A549 (cell line): ENCODE results near the gene SLC2A2. TPM values are rescaled to one million over a fixed set of nuclear protein-coding genes. Genes with fewer than 3 reads are reported as not detected.

Experiments
- ATAC-seq, 2 experiments: fragments of 200-7000 bp in 1 of 2; fragments of >200 bp in 1 of 2; cut with Nextera tagmentation in 1 of 2; cut with Tn5 transposase in 1 of 2; 3 replicates each; pipeline versions ENCODE4 v1.8.0 to v1.9.1; 2018 to 2020; ENCODE audit warnings: mild to moderate bottlenecking in 1 of 2, moderate library complexity in 1 of 2
- CTCF ChIA-PET: fragments of 300-600 bp; sonication (Branson Sonifier 250); formaldehyde crosslinking; extraction: SDS; loops from one replicate; lab custom pipeline; 2021; ENCODE audit warnings: antibody characterized with exemption, inconsistent platforms; lab: Yijun Ruan, JAX
- POLR2A ChIA-PET: fragments of 350-600 bp; formaldehyde crosslinking; extraction: SDS; loops from one replicate; lab custom pipeline; 2021; ENCODE audit warnings: antibody characterized with exemption, inconsistent platforms; lab: Yijun Ruan, JAX
- DNase-seq, 2 experiments: peaks; one replicate each; pipeline versions ENCODE4 v3.0.0 to v3.0.0-alpha.2; 2011 to 2016; ENCODE audit warnings: low read depth in 1 of 2, low spot score in 1 of 2
- FAIRE-seq: peaks from 2 replicates; lab custom pipeline; 2011; peaks lifted over from hg19 to GRCh38; lab: Jason Lieb, UNC
- H3K27ac ChIP-seq, 2 experiments: fragments of >200 bp; sonication (Bioruptor Twin); formaldehyde crosslinking; 3 replicates each; pipeline ENCODE4 v1.5.1; 2016 to 2017
- H3K4me1 ChIP-seq: fragments of >200 bp; sonication (Bioruptor Twin); formaldehyde crosslinking; 3 replicates; pipeline ENCODE4 v1.6.1; 2016
- H3K4me2 ChIP-seq: fragments of >200 bp; sonication (Bioruptor Twin); formaldehyde crosslinking; 3 replicates; pipeline ENCODE4 v1.6.1; 2016
- H3K4me3 ChIP-seq: fragments of >200 bp; sonication (Bioruptor Twin); formaldehyde crosslinking; 3 replicates; pipeline ENCODE4 v1.5.1; 2016
- H3K9me3 ChIP-seq: fragments of >200 bp; sonication (Bioruptor Twin); formaldehyde crosslinking; 3 replicates; pipeline ENCODE4 v1.6.1; 2016
- CBX8 ChIP-seq: fragments of 200-600 bp; sonication (generic); IDR thresholded peaks from 2 replicates; pipeline ENCODE4 v1.6.1; 2016
- CEBPB ChIP-seq, 2 experiments: fragments of >200 bp in 1 of 2; sonication (Bioruptor Twin) in 1 of 2; formaldehyde crosslinking in 1 of 2; IDR thresholded peaks; 2 replicates each; pipeline ENCODE4 v1.6.1; 2012 to 2016
- CHD2 ChIP-seq: fragments of 150-350 bp; IDR thresholded peaks from 2 replicates; pipeline ENCODE4 v1.6.1; 2014; ENCODE audit warnings: low read length; ENCODE audit not compliant: partially characterized antibody
- FOSB ChIP-seq: fragments of 250-450 bp; sonication (Bioruptor Pico); IDR thresholded peaks from 2 replicates; pipeline ENCODE4 v1.5.0; 2020; ENCODE audit warnings: mild to moderate bottlenecking, moderate library complexity
- FOSL2 ChIP-seq, 2 experiments: fragments of 450-650 bp in 1 of 2; fragments of >200 bp in 1 of 2; sonication (Bioruptor Twin) in 1 of 2; formaldehyde crosslinking; IDR thresholded peaks; 2 replicates each; pipeline versions ENCODE4 v1.5.0 to v1.6.1; 2016 to 2020; ENCODE audit warnings: mild to moderate bottlenecking in 1 of 2, moderate library complexity in 1 of 2
- FOXS1 ChIP-seq: fragments of 250-450 bp; sonication (Bioruptor Pico); IDR thresholded peaks from 2 replicates; pipeline ENCODE4 v1.5.0; 2020; ENCODE audit warnings: mild to moderate bottlenecking, moderate library complexity
- GATA3 ChIP-seq: IDR thresholded peaks from 2 replicates; pipeline ENCODE4 v1.6.1; 2012; ENCODE audit warnings: borderline replicate concordance
- HDAC2 ChIP-seq: fragments of 200-600 bp; sonication (generic); IDR thresholded peaks from 2 replicates; pipeline ENCODE4 v1.6.1; 2016
- HEYL ChIP-seq: fragments of 250-450 bp; sonication (Bioruptor Pico); IDR thresholded peaks from 2 replicates; pipeline ENCODE4 v1.8.0; 2021; ENCODE audit warnings: mild to moderate bottlenecking, moderate library complexity
- HOXA7 ChIP-seq: fragments of 250-450 bp; sonication (Bioruptor Pico); IDR thresholded peaks from 2 replicates; pipeline ENCODE4 v1.5.0; 2020; ENCODE audit warnings: mild to moderate bottlenecking, moderate library complexity
- HOXB13 ChIP-seq: fragments of 250-450 bp; sonication (Bioruptor Pico); IDR thresholded peaks from 2 replicates; pipeline ENCODE4 v1.5.0; 2020; ENCODE audit warnings: low read depth, mild to moderate bottlenecking, moderate library complexity
- JUNB ChIP-seq: fragments of >200 bp; sonication (Bioruptor Twin); formaldehyde crosslinking; IDR thresholded peaks from 2 replicates; pipeline ENCODE4 v1.6.1; 2016
- MAFK ChIP-seq: fragments of 450-650 bp; IDR thresholded peaks from 2 replicates; pipeline ENCODE4 v1.6.1; 2014; ENCODE audit not compliant: partially characterized antibody
- POLR2A ChIP-seq: IDR thresholded peaks from 2 replicates; pipeline ENCODE4 v1.6.1; 2012; ENCODE audit warnings: mild to moderate bottlenecking, low read length
- POLR2AphosphoS2 ChIP-seq: conservative IDR thresholded peaks from 2 replicates; pipeline ENCODE4 v1.6.1; 2012; ENCODE audit warnings: low read length, improper control_type of control experiment, inconsistent platforms
- RCOR1 ChIP-seq: fragments of 150-350 bp; IDR thresholded peaks from 2 replicates; pipeline ENCODE4 v1.6.1; 2014; ENCODE audit warnings: antibody characterized with exemption, low read length, low read depth
- RFX5 ChIP-seq: fragments of 450-650 bp; IDR thresholded peaks from 2 replicates; pipeline ENCODE4 v1.7.1; 2014; ENCODE audit warnings: antibody characterized with exemption, mild to moderate bottlenecking, moderate library complexity
- ZC3H11A ChIP-seq: fragments of 450-650 bp; IDR thresholded peaks from 2 replicates; pipeline ENCODE4 v1.6.1; 2014; ENCODE audit warnings: antibody characterized with exemption, mild to moderate bottlenecking
- ZSCAN20 ChIP-seq: fragments of 250-450 bp; sonication (Bioruptor Pico); IDR thresholded peaks from 2 replicates; pipeline ENCODE4 v1.8.0; 2022; ENCODE audit warnings: mild to moderate bottlenecking, moderate library complexity
- WGBS: methylation state at CpG from one replicate; pipeline ENCODE4 v1.1.6; 2017; ENCODE audit errors: missing lambda C conversion rate; 5-methylcytosine and 5-hydroxymethylcytosine counted together
- polyA minus RNA-seq: library from RNA; depleted of rRNA, polyadenylated mRNA; stranded (reverse); fragments of >200 nt; gene quantifications from 2 replicates; pipeline ENCODE4 v1.2.3, GENCODE V29; 2011; rRNA and poly(A)+ RNA removed
- polyA plus RNA-seq, 4 experiments: library from polyadenylated mRNA; depleted of rRNA in 3 of 4; stranded (reverse); fragments of >200 nt; fragmentation: RNase III in 1 of 4; extraction: RNeasy Plus Mini Kit Qiagen cat#74134 plus additional on column Dnase treatment in 1 of 4; gene quantifications; 2 replicates in 3 of 4; 3 replicates in 1 of 4; pipeline ENCODE4 v1.2.3, GENCODE V29; 2011 to 2017
- TF ChIP-seq, protein P1 (sequence below): fragments of >200 bp; sonication (Bioruptor Twin); formaldehyde crosslinking; IDR thresholded peaks from 3 replicates; pipeline ENCODE4 v1.5.1; 2016
- TF ChIP-seq, protein P2 (sequence below): fragments of 200-600 bp; sonication (generic); IDR thresholded peaks from 2 replicates; pipeline ENCODE4 v1.6.1; 2016; ENCODE audit warnings: antibody characterized with exemption, mild to moderate bottlenecking, moderate library complexity
- TF ChIP-seq, protein P3 (sequence below): fragments of 150-350 bp; IDR thresholded peaks from 2 replicates; pipeline ENCODE4 v1.6.1; 2014; ENCODE audit warnings: low read depth, mild to moderate bottlenecking, low read length
- TF ChIP-seq, protein P4 (sequence below): fragments of 250-450 bp; sonication (Bioruptor Pico); IDR thresholded peaks from 2 replicates; pipeline ENCODE4 v1.5.0; 2020; ENCODE audit warnings: low read depth, mild to moderate bottlenecking, moderate library complexity

SLC2A2 gene
- polyA plus RNA-seq (2011; rRNA removed), result not detected in 2 replicates
- polyA plus RNA-seq (2012; cell fraction: cytosol; rRNA removed), result not detected in 2 replicates
- not detected in 2 replicates for polyA plus RNA-seq (2012; cell fraction: nucleus; rRNA removed)
- not detected in 3 replicates for polyA plus RNA-seq (2017; fragmentation: RNase III; extraction: RNeasy Plus Mini Kit Qiagen cat#74134 plus additional on column Dnase treatment)
- polyA minus RNA-seq, result not detected in 2 replicates

DNA sequence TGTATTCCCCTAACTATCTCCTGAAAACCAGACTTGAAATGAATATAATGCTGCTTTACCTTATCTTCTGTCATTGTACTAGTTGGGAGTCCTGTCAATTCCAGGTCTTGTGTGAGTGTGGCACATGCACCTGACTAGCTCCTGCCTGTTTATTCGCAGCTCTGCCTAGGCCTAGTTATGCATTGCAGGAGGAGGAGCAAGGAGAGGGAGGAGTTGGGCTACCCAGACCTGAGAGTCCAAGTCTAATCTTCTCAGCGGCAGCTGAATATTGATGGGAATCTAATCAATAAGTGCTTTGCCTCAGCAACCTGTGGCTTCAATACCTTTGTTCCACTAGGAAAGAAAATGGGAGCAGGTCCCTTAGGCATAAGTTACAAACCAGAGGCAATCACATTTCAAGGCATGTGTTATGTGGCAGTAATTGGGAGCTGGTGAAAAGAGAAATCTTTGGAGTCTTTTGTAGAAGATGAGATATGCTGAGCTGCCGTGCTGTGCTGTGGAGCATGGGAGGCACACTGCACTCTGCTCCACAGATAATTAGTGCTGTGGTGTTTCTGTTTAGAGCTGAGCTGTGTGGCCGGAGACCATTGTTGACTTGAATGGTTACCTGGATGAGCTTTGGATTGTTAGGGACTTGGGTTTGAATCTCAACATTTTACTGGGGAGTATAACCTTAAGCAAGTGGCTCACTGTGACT is at the start of gene SLC2A2:
Gene SLC2A2, minus strand, starts transcription at position 124 of the 697 bp plus-strand sequence. Its CDS starts 50 bp downstream, at position 74.
- TF ChIP-seq ZC3H11A (no peak), CBX8 (no peak), RCOR1 (no peak), HOXA7 (CRISPR knock-in tag) (no peak)
- no peak within 1 kb of the TSS for H3K4me3 ChIP-seq
- no peak within 1 kb of the TSS for H3K4me2 ChIP-seq
- no peaks in the 10 kb centered on the region for H3K9me3 ChIP-seq
- FAIRE-seq (no peak), DNase-seq (no peak), ATAC-seq (no peak)
- ChIA-PET POLR2A (no interaction called here), CTCF (interaction anchor here (0.6 to 1.6 kb wide), 2 partner anchors 10 to 12 kb away, joined by 3 to 5 read pairs; no protein-coding TSS in a partner anchor)
- no peak within 1 kb of the TSS for H3K27ac ChIP-seq
- WGBS, result 91% methylated on average over 4 of the region's 4 CpGs
- no peaks in the 10 kb centered on the region for H3K4me1 ChIP-seq

DNA sequence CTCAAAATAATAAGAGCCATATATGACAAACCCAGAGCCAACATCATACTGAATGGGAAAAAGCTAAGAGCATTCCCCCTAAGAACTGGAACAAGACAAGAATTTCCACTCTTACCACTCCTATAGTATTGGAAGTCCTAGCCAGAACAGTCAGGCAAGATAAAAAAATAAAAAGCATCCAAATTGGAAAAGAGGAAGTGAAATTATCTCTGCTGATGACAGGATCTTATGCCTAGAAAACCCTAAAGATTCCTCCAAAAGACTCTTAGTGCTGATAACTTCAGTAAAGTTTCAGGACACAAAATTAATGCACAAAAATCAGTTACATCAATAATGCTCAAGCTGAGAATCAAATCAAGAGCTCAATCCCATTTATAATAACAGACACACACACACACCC is 45.9 kb upstream of the SLC2A2 start:
- TF ChIP-seq CHD2 (no peak), POLR2A (no peak), FOSL2 (IDR thresholded peaks at IDR 0.05) (no peak), FOSL2 (CRISPR knock-in tag; IDR thresholded peaks at IDR 0.05) (no peak), HEYL (CRISPR knock-in tag) (no peak), JUNB (no peak), HOXB13 (no peak), GATA3 (no peak), FOXS1 (no peak), POLR2AphosphoS2 (no peak), MAFK (no peak), CBX8 (no peak)
- TF ChIP-seq, protein P1, sequence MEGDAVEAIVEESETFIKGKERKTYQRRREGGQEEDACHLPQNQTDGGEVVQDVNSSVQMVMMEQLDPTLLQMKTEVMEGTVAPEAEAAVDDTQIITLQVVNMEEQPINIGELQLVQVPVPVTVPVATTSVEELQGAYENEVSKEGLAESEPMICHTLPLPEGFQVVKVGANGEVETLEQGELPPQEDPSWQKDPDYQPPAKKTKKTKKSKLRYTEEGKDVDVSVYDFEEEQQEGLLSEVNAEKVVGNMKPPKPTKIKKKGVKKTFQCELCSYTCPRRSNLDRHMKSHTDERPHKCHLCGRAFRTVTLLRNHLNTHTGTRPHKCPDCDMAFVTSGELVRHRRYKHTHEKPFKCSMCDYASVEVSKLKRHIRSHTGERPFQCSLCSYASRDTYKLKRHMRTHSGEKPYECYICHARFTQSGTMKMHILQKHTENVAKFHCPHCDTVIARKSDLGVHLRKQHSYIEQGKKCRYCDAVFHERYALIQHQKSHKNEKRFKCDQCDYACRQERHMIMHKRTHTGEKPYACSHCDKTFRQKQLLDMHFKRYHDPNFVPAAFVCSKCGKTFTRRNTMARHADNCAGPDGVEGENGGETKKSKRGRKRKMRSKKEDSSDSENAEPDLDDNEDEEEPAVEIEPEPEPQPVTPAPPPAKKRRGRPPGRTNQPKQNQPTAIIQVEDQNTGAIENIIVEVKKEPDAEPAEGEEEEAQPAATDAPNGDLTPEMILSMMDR, result no peak
- TF ChIP-seq, protein P2, sequence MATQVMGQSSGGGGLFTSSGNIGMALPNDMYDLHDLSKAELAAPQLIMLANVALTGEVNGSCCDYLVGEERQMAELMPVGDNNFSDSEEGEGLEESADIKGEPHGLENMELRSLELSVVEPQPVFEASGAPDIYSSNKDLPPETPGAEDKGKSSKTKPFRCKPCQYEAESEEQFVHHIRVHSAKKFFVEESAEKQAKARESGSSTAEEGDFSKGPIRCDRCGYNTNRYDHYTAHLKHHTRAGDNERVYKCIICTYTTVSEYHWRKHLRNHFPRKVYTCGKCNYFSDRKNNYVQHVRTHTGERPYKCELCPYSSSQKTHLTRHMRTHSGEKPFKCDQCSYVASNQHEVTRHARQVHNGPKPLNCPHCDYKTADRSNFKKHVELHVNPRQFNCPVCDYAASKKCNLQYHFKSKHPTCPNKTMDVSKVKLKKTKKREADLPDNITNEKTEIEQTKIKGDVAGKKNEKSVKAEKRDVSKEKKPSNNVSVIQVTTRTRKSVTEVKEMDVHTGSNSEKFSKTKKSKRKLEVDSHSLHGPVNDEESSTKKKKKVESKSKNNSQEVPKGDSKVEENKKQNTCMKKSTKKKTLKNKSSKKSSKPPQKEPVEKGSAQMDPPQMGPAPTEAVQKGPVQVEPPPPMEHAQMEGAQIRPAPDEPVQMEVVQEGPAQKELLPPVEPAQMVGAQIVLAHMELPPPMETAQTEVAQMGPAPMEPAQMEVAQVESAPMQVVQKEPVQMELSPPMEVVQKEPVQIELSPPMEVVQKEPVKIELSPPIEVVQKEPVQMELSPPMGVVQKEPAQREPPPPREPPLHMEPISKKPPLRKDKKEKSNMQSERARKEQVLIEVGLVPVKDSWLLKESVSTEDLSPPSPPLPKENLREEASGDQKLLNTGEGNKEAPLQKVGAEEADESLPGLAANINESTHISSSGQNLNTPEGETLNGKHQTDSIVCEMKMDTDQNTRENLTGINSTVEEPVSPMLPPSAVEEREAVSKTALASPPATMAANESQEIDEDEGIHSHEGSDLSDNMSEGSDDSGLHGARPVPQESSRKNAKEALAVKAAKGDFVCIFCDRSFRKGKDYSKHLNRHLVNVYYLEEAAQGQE, result no peak
- TF ChIP-seq, protein P3, sequence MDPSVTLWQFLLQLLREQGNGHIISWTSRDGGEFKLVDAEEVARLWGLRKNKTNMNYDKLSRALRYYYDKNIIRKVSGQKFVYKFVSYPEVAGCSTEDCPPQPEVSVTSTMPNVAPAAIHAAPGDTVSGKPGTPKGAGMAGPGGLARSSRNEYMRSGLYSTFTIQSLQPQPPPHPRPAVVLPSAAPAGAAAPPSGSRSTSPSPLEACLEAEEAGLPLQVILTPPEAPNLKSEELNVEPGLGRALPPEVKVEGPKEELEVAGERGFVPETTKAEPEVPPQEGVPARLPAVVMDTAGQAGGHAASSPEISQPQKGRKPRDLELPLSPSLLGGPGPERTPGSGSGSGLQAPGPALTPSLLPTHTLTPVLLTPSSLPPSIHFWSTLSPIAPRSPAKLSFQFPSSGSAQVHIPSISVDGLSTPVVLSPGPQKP, result no peak
- Histone ChIP-seq H3K4me2 (no peak overlapping the region), H3K27ac (no peak overlapping the region), H3K4me3 (no peak overlapping the region), H3K9me3 (no peaks in the 10 kb centered on the region), H3K4me1 (no peaks in the 10 kb centered on the region)
- FAIRE-seq, result no peak
- ChIA-PET POLR2A (no interaction called here), CTCF (no interaction called here)
- ATAC-seq, result no peak
- DNase-seq, result no peak

DNA sequence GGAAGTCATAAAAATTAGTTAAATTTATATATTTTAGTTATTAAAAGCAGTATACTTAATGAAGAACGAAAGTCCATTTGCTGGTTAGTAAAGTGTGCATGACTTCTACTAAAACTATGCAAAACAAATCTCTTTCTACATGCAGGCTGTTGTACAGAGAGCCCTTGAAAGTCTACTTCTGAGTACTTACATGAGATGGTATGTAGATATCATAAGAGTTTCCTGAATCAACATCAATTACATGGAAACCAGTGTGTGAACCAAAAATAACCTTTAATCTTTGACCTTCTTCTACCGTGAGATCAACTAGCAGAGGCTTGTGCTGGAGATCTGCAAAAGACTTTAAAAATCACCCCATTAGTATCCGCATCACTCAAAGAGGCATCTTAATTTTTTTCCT is 42.1 kb upstream of the SLC2A2 start:
- TF ChIP-seq ZSCAN20 (CRISPR knock-in tag), result no peak
- TF ChIP-seq FOSL2 (IDR thresholded peaks at IDR 0.05), result no peak
- no peak for TF ChIP-seq FOSL2 (CRISPR knock-in tag; IDR thresholded peaks at IDR 0.05)
- TF ChIP-seq HDAC2, result no peak
- TF ChIP-seq CEBPB (IDR thresholded peaks at IDR 0.05), result no peak
- no peak for TF ChIP-seq HOXA7 (CRISPR knock-in tag)
- TF ChIP-seq, protein P4, sequence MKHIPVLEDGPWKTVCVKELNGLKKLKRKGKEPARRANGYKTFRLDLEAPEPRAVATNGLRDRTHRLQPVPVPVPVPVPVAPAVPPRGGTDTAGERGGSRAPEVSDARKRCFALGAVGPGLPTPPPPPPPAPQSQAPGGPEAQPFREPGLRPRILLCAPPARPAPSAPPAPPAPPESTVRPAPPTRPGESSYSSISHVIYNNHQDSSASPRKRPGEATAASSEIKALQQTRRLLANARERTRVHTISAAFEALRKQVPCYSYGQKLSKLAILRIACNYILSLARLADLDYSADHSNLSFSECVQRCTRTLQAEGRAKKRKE (CRISPR knock-in tag), result no peak
- TF ChIP-seq RFX5, result no peak
- no peak for TF ChIP-seq FOSB (CRISPR knock-in tag)
- TF ChIP-seq MAFK, result no peak
- CTCF ChIA-PET, result no interaction called here
- POLR2A ChIA-PET, result no interaction called here
- 79% methylated on average over 3 of the region's 3 CpGs for WGBS
- no peak for ATAC-seq
- Histone ChIP-seq H3K4me2 (no peak overlapping the region), H3K27ac (no peak overlapping the region), H3K4me1 (no peaks in the 10 kb centered on the region), H3K4me3 (no peak overlapping the region), H3K9me3 (no peaks in the 10 kb centered on the region)
- no peak for FAIRE-seq
- DNase-seq, result no peak
